HuH-7 (cell line): ENCODE results near the gene KCTD4.
"Not testable (repeated sequence)": the region's sequence is repeated elsewhere in the genome, so short reads cannot be mapped to it uniquely, and the experiment has no call there.

Source experiments
- DNase-seq: peaks from one replicate; pipeline ENCODE4 v3.0.0; 2011; ENCODE audit warnings: low spot score

The KCTD4 gene

DNA sequence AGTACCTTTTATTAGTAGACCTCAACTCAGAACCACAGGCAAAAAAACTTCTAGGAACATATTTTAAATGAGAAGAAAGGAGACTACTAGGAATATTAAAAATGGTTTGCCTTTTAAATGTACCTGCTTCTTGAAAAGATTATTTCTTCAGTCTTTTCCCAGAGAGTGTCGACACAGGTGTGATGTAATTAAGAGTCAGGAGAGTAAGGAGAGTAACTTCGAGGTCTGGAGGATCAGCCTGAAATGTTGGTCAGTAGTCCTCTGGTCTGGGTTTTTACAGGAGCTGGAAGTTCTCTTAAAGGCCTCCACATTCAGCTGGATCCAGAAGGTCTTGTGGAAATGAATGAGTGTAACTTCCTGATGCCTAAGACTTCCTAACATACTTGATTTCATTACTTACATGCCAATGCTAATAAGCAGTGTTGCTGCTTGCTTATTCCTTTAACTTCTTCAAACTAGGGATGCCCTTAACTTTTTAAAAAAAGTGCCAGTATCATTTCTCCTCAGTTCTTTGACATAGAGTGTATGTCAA is at the start of gene KCTD4:
Gene KCTD4, minus strand, starts transcription at position 345 of the 532 bp plus-strand sequence. CDS start 6,478 bp downstream, outside the sequence.
- no peak for DNase-seq

- no peak for DNase-seq
These were observed 48.8 kb upstream of the KCTD4 start for GRCh38 chr13:45249662-45250061.

GRCh38 chr13:45244736-45245135 is 43.9 kb upstream of the KCTD4 start:
- DNase-seq: not testable (repeated sequence)

DNA sequence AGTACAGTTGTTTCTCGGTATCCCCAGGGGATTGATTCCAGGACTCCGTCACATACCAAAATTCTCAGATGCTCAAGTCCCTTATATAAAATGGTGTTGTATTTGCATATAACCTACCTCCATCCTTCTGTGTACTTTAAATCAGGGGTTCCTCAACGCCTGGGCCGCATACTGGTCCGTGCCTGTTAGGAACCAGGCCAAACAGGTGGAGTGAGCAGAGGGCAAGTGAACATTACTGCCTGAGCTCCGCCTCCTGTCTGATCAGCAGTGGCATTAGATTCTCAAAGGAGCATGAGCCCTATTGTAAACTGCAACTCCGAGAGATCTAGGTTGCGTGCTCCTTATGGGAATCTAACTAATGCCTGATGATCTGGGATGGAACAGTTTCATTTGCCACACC is 42.2 kb upstream of the KCTD4 start:
- no peak for DNase-seq

DNA sequence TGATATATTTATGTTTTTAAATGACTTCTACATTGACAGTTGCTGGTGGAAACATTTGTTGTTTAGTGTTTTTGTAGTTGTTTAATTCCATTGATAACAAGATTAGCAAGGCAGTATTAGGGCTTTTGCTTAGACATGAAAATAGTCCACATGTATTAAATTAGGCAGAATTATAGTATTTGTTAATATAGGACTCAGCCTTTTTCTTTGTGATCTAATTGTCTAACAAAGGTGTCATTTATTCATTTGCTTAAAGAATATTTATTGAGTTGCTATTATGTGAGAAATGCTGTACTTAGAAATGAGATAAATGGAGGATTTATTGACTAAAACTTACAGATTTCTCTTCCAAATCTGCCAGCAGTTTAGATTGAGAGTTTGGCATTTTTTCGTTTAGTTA is 41.7 kb upstream of the KCTD4 start:
- no peak for DNase-seq

GRCh38 chr13:45242070-45242469 is 41.2 kb upstream of the KCTD4 start:
- DNase-seq: no peak

- no peak for DNase-seq
These were observed 39.3 kb upstream of the KCTD4 start for GRCh38 chr13:45240143-45240542.

- no peak for DNase-seq
These were observed 38.3 kb upstream of the KCTD4 start for GRCh38 chr13:45238945-45239795.

GRCh38 chr13:45232591-45232990 is 31.7 kb upstream of the KCTD4 start:
- no peak for DNase-seq

DNA sequence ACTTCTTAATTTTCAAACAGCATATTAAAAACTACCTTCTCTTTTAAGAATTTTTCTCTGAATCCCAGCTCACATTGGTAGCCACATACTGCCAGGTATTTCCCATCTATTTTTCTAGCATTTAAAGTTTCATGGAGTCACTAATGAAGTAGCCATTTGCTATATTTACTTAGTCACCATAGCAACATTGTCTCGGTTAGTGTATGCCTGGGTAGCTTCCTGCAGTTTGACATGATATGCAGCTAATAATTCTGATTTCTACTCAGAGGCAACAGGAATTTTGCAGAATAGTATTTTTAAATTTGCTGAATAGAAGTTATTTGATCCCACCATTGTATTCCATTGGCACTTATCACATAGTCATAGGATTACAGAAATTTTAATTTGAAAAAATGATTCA is 30.9 kb upstream of the KCTD4 start:
- DNase-seq: no peak

DNA sequence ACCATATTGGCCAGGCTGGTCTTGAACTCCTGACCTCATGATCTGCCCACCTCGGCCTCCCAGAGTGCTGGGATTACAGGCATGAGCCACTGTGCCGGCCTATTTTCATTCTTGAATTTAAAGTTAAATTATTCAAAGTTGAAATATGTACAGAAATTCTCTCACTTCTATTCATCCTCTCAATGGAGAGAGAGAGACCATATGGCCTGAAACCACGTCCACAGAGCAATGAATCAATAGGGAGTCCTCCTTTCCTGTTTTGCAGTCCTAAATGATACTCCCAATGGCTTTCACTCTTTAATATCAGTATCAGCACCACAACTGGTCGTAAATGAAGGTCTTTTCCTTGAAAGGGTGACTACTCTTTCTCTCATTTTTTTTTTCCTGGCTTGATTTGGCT is 30.5 kb upstream of the KCTD4 start:
- DNase-seq: no peak

DNA sequence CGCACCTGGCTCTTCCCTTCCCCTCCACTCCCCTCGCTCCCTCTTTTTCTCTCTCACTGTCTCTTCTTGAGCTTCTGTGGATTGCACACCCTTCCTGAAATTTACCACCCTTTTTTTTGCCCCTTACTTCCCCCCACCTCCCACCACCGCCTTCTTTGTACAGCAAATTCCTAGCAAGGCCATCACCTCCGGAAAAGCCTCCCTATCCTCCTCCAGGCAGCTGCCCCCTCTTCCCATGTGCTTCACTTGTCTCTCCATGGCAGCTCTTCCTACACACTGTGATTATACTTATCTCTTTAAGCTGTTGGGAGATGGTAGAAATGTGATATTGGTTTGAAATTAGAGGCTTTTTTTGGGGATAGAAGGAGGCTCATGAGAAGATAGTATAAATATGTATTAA is 28.3 kb upstream of the KCTD4 start:
- no peak for DNase-seq

DNA sequence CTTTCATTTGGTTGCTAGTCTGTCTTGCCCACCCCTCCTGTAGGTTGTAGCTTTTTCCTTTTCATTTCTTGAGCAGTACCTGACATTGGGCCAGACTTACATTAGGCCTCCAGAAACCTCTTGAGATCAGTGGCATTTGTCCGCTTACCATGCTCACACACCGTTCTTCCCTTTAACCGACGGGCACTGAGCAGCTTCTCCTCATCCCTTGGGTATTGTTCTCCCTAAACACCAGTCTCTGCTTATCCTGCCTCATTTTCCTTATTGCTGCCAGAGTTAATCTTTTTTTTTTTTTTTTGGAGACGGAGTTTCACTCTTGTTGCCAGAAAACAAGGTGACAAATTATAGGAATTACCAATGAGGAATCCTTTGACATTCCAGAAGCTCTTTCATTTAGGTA is 27.2 kb upstream of the KCTD4 start:
- no peak for DNase-seq

- no peak for DNase-seq
These were observed 25.2 kb upstream of the KCTD4 start for GRCh38 chr13:45226024-45226423.

- DNase-seq: no peak
These were observed 24.5 kb upstream of the KCTD4 start for GRCh38 chr13:45225370-45225769.

GRCh38 chr13:45224176-45224575 is 23.3 kb upstream of the KCTD4 start:
- DNase-seq: no peak

DNA sequence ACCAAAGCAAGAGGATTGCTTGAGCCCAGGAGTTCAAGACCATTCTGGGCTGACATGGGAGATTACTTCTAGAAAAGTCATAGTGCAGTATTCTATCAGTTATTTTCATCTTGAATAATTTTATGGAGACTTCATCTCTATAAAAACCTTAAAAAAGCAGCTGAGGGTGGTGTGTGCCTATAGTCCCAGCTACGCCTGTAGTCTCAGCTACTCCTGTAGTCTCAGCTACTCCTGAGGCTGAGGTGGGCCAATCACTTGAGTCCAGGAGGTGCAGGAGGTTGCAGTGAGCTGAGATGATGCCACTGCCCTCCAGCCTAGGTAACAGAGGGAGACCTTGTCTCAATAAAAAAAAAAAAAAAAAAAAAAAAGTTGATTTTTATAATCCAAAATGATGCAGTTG is 22.1 kb upstream of the KCTD4 start:
- no peak for DNase-seq

- no peak for DNase-seq
These were observed 21.7 kb upstream of the KCTD4 start for GRCh38 chr13:45222516-45222915.

DNA sequence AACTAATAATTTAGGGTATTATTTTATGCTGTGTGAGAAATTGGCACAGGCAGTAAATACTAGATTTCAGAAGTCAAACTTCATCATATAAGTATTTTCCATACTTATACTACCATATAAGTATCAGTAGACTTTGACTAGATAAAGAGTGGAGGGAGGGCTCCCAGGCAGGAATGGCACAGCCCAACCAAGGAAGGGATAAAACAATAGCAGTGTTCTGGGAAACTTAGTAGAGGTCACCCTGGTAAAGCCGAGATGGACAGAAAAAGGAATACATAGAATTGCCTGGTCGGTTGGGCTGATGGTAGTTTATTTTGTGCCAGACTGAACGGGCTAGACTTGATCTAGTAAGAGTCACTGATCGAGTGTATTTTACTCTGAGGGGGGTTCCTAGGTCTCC is 19.6 kb upstream of the KCTD4 start:
- no peak for DNase-seq

DNA sequence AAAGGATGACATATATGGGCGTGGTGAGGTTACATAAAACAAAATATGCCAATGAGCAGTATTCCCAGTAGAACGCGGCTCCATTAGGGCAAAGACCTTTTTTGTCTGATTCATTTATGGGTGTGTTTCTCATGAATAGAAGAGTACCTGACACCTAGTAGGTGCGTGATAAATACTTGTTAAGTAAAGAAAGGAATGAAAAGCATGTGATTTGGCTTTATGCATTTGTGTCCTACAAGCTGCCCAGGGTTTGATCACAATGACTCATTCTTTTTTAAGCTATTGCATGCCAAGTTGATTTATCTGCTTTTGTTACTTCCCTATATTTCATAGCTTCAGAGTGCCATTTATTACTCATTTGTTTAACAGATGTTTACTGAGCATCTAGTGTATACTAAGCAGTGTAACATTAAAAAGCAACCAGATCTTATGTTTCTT is 19.1 kb upstream of the KCTD4 start:
- no peak for DNase-seq

DNA sequence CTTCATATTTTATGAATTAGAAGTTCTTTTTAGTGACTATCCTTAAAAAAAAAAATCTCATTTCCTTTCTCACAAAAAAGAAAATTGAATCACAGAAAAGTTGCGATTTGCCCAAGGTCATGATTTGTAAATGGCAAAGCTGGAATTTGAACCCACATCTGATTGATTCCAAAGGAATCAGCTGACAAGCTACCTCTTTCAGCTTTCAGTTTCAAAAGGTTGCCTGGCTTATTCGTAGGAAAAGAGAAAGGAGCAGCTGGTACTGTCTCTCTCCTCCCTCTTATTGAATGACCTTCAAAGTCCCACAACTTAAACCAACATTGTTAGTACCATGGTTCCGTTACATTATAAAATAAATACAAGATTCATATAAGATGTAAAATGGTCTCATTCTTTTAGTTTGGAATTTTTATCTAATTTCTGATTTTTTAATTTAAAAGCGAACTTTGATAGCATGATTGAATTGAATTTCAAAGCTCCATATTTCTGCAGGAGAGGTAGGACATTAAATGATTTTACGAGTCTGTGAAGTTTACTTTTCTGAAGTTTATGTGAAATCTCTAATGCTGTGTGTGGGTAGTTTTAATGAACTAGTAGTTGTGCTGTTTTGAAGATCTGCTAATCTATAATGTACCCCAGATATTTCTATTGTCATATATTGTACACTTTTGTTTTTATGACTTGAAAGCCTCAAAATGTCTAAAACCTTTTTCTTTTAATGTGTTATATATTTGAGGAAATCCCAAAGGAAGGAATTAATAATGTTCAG is 18.5 kb upstream of the KCTD4 start:
- peak; percentile 17 for DNase-seq

DNA sequence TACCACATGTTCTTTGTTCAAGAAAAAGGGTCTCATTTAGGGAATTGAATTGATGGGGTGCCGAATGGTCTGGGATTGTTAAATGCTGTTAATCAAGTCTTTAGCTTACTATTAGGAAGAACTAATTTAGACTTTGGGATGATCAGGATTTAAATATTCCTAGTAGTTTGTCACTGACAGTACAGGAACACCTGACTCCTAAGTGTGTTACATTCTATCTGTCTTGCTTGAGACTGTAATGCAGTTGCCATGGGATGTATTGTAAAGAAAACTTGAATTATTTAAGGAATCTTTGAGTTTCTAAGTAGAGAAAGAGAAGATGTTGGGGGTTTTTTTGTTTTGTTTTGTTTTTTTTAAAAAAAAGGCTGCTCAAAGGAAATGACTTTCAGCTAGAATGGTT is 17.8 kb upstream of the KCTD4 start:
- DNase-seq: no peak

GRCh38 chr13:45216193-45216592 is 15.3 kb upstream of the KCTD4 start:
- no peak for DNase-seq
